ENCODE data around the gene VWA5A. TPM values are rescaled to one million over a fixed set of nuclear protein-coding genes. Genes with fewer than 3 reads are reported as not detected.

VWA5A gene
- total RNA-seq, 2 donors from 2014 or later = 38.3 to 65.4 TPM

DNA sequence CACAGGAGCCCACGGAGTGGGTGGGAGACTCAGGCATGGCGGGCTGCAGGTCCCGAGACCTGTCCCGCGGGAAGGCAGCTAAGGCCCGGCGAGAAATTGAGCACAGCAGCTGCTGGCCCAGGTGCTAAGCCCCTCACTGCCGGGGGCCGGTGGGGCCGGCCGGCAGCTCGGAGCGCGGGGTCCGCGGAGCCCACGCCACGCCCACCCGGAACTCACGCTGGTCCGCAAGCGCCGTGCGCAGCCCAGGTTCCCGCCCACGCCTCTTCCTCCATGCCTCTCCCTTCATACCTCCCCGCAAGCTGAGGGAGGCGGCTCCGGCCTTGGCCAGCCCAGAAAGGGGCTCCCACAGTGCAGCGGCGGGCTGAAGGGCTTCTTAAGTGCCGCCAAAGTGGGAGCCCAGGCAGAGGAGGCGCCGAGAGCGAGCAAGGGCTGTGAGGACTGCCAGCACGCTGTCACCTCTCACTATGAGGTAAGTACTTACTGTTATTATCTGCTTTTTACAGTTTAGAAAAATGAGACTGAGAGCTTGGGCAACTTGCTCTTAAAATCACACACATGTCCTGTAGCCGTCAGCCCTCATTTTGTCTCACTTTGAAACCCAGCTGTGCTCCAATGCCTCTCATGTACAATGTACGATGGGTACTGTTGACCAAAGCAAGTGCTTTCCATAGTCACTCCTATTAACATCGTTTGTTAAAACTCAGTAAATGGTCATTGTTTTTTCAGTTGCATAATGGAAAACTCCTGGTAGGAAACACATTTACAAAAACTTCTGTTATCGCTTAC, 55.7 kb downstream of the VWA5A start:
- H3K36me3 ChIP-seq (ENCODE audit: control insufficient read depth, insufficient read depth, low read length) = no peaks in the 10 kb centered on the region
- Mint-ChIP-seq H3K9me3 (peaks cover 18% of the 10 kb centered on the region), H3K36me3 (ENCODE audit: low read depth) (peaks cover 8% of the 10 kb centered on the region), H3K27me3 (ENCODE audit: insufficient read depth) (peaks cover 58% of the 10 kb centered on the region), H3K4me3 (peak overlapping the region; percentile 26), H3K4me1 (peaks cover 53% of the 10 kb centered on the region), H3K27ac (no peak overlapping the region)
- no peaks in the 10 kb centered on the region for H3K27me3 ChIP-seq (ENCODE audit: control insufficient read depth, insufficient read depth, low read length, poor library complexity, severe bottlenecking)
- WGBS, 2 experiments (ENCODE audit: insufficient coverage in 1 of 2, insufficient read length in 1 of 2) = 97% methylated on average over 22 to 38 of the region's 40 CpGs
- H3K27ac ChIP-seq (ENCODE audit: low read depth, low read length) = no peak overlapping the region
- H3K9me3 ChIP-seq (ENCODE audit: control insufficient read depth, low read length) = peaks cover 14% of the 10 kb centered on the region
- DNase-seq = no peak
- TF ChIP-seq, protein P1, sequence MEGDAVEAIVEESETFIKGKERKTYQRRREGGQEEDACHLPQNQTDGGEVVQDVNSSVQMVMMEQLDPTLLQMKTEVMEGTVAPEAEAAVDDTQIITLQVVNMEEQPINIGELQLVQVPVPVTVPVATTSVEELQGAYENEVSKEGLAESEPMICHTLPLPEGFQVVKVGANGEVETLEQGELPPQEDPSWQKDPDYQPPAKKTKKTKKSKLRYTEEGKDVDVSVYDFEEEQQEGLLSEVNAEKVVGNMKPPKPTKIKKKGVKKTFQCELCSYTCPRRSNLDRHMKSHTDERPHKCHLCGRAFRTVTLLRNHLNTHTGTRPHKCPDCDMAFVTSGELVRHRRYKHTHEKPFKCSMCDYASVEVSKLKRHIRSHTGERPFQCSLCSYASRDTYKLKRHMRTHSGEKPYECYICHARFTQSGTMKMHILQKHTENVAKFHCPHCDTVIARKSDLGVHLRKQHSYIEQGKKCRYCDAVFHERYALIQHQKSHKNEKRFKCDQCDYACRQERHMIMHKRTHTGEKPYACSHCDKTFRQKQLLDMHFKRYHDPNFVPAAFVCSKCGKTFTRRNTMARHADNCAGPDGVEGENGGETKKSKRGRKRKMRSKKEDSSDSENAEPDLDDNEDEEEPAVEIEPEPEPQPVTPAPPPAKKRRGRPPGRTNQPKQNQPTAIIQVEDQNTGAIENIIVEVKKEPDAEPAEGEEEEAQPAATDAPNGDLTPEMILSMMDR (conservative IDR thresholded peaks at IDR 0.05) = no peak
- H3K4me1 ChIP-seq (ENCODE audit: control insufficient read depth, insufficient read depth, low read length) = peaks cover 7% of the 10 kb centered on the region
- peak overlapping the region; percentile 50 for H3K4me3 ChIP-seq (ENCODE audit: low read length)
- H3K9ac ChIP-seq (ENCODE audit: extremely low read depth, low read length, poor library complexity, severe bottlenecking) = no peak overlapping the region

GRCh38 chr11:124172101-124172500, 56.9 kb downstream of the VWA5A start:
- no peaks in the 10 kb centered on the region for H3K36me3 ChIP-seq (ENCODE audit: control insufficient read depth, insufficient read depth, low read length)
- peaks cover 14% of the 10 kb centered on the region for H3K9me3 ChIP-seq (ENCODE audit: control insufficient read depth, low read length)
- H3K9ac ChIP-seq (ENCODE audit: extremely low read depth, low read length, poor library complexity, severe bottlenecking) = no peak overlapping the region
- Mint-ChIP-seq H3K27me3 (ENCODE audit: insufficient read depth) (peaks cover 48% of the 10 kb centered on the region), H3K9me3 (peaks cover 18% of the 10 kb centered on the region), H3K4me3 (no peak overlapping the region), H3K4me1 (peaks cover 43% of the 10 kb centered on the region), H3K27ac (no peak overlapping the region), H3K36me3 (ENCODE audit: low read depth) (peaks cover 8% of the 10 kb centered on the region)
- WGBS, 2 experiments (ENCODE audit: insufficient coverage in 1 of 2, insufficient read length in 1 of 2) = 91 to 94% methylated on average over 4 to 6 of the region's 6 CpGs
- no peak overlapping the region for H3K4me3 ChIP-seq (ENCODE audit: low read length)
- TF ChIP-seq, protein P1 (conservative IDR thresholded peaks at IDR 0.05) = no peak
- no peaks in the 10 kb centered on the region for H3K27me3 ChIP-seq (ENCODE audit: control insufficient read depth, insufficient read depth, low read length, poor library complexity, severe bottlenecking)
- H3K27ac ChIP-seq (ENCODE audit: low read depth, low read length) = no peak overlapping the region
- peaks cover 7% of the 10 kb centered on the region for H3K4me1 ChIP-seq (ENCODE audit: control insufficient read depth, insufficient read depth, low read length)
- no peak for DNase-seq

GRCh38 chr11:124172599-124172998, 57.3 kb downstream of the VWA5A start:
- Histone ChIP-seq H3K4me3 (ENCODE audit: low read length) (no peak overlapping the region), H3K36me3 (ENCODE audit: control insufficient read depth, insufficient read depth, low read length) (no peaks in the 10 kb centered on the region), H3K27me3 (ENCODE audit: control insufficient read depth, insufficient read depth, low read length, poor library complexity, severe bottlenecking) (no peaks in the 10 kb centered on the region), H3K27ac (ENCODE audit: low read depth, low read length) (no peak overlapping the region), H3K9me3 (ENCODE audit: control insufficient read depth, low read length) (peaks cover 14% of the 10 kb centered on the region), H3K9ac (ENCODE audit: extremely low read depth, low read length, poor library complexity, severe bottlenecking) (no peak overlapping the region), H3K4me1 (ENCODE audit: control insufficient read depth, insufficient read depth, low read length) (peaks cover 7% of the 10 kb centered on the region)
- Mint-ChIP-seq H3K36me3 (ENCODE audit: low read depth) (peaks cover 8% of the 10 kb centered on the region), H3K27me3 (ENCODE audit: insufficient read depth) (peaks cover 43% of the 10 kb centered on the region), H3K4me1 (peaks cover 38% of the 10 kb centered on the region), H3K9me3 (peaks cover 18% of the 10 kb centered on the region), H3K27ac (no peak overlapping the region), H3K4me3 (no peak overlapping the region)
- 92% methylated on average over 1 of the region's 1 CpG; no CpG with 5 or more reads in 1 of the 2 experiments for WGBS, 2 experiments (ENCODE audit: insufficient coverage in 1 of 2, insufficient read length in 1 of 2)
- TF ChIP-seq, protein P1 (conservative IDR thresholded peaks at IDR 0.05) = no peak
- DNase-seq = no peak
